ENCODE results near the gene FYCO1. TPM values are rescaled to one million over a fixed set of nuclear protein-coding genes. Genes with fewer than 3 reads are reported as not detected.

Gene FYCO1
- total and polyA plus RNA-seq, 10 of the 15 experiments (the other 5 are each of a cell fraction or from before 2014, with no cell fraction given), result 1.5 to 8.4 (median 6.5) TPM

DNA sequence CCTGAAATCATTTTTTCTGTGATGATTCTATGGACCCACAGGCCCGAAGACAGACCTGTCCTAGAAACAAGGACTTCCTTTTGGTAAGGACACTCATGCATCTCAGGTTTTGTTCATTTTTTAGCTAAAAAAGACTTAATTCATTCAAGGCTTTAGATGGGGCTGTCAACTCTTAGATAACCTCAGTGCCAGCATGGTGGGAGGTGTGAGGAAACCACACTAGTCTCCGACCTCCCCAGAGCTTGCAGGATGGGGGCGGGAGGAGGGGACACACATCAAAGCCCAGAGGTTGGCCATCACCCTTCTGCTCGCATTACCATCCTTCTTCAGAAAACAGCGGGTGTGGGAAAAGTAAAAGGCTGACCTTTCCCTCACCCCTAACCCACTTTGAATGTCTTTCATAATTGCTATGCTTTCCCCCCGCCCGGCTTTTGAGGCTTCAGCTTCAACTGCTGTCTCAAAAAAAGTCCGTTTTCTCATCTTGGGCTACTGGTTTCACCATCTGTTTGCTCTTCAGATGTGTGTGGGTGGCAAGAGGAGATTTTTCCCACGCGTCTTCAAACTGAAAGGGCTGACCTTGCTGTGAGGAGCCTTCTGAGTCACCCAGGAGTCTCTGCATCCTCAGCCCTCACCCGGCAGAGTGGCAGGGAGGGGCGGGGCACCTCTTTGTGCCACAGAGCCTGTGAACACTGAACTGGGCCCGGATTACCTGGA, 79.9 kb downstream of the FYCO1 start:
- ChIA-PET CTCF (interaction anchor here (0.6 to 1.7 kb wide), 15 partner anchors 11 to 224 kb away, joined by 3 to 6 read pairs (median 3); partner anchors contain the start of gene CCR9), SMC1A (ENCODE audit: uncharacterized antibody, unreplicated experiment) (interaction anchor here (0.6 to 2.8 kb wide), 19 partner anchors 8 to 454 kb away, joined by 3 to 18 read pairs (median 4); no protein-coding TSS in a partner anchor), POLR2A (interaction anchor here (0.6 to 3.5 kb wide), 14 partner anchors 8 to 380 kb away, joined by 3 to 23 read pairs (median 4); no protein-coding TSS in a partner anchor), RAD21 (ENCODE audit: unreplicated experiment) (interaction anchor here (0.6 to 11.1 kb wide), 21 partner anchors 11 to 225 kb away, joined by 3 to 169 read pairs (median 4); partner anchors contain the start of genes CCR9 and LZTFL1)
- H3K4me1 ChIP-seq (ENCODE audit: control insufficient read depth, insufficient read depth, low read length), result peaks cover 29% of the 10 kb centered on the region
- in situ Hi-C loops (cut with MboI) (no loop called here), intact Hi-C loops (cut with micrococcal nuclease; ENCODE audit: unreplicated experiment) (loop anchor here (1.0 kb wide), 3 partner anchors 14 to 50 kb away; no protein-coding TSS in a partner anchor)
- no peaks in the 10 kb centered on the region; the same call in 2 of the 3 replicates for H3K9me3 ChIP-seq (replicated peaks; ENCODE audit: control insufficient read depth, insufficient read depth, low read length)
- H2AFZ ChIP-seq (ENCODE audit: control insufficient read depth, low read depth, low read length), result no peak overlapping the region
- peak; percentile 98 for DNase-seq (ENCODE audit: low read depth, low spot score)
- H3K27me3 ChIP-seq (replicated peaks in 1 of 2; ENCODE audit: control insufficient read depth in 2 of 2, insufficient read depth in 2 of 2, low read length in 1 of 2), result no peaks in the 10 kb centered on the region; a peak in 1 of 4 replicates
- no TSS peak for BruUV-seq (replicated peaks)
- no peaks in the 10 kb centered on the region for H3K79me2 ChIP-seq (ENCODE audit: control insufficient read depth, insufficient read depth, low read length)
- WGBS (ENCODE audit: insufficient coverage, insufficient replicate concordance, low lambda C conversion rate, missing lambda C conversion rate), result 1% methylated on average over 13 of the region's 13 CpGs
- peak overlapping the region; percentile 74 for H3K27ac ChIP-seq (ENCODE audit: control insufficient read depth, insufficient read depth)
- H3K4me3 ChIP-seq, result peak overlapping the region; percentile 40; the same call in 1 of the 2 replicates
- ATAC-seq, result peak; percentile 92
- no peaks in the 10 kb centered on the region for H4K20me1 ChIP-seq (ENCODE audit: control insufficient read depth, insufficient read depth)
- peak overlapping the region; percentile 46 for H3K4me2 ChIP-seq (ENCODE audit: control insufficient read depth, insufficient read depth)
- peak; percentile 97 for FAIRE-seq
- peak overlapping the region; percentile 41 for H3K9ac ChIP-seq (ENCODE audit: control insufficient read depth, insufficient read depth, low read length)
- H3K36me3 ChIP-seq (ENCODE audit: control insufficient read depth in 2 of 2, insufficient read depth in 2 of 2, low read length in 1 of 2), result no peaks in the 10 kb centered on the region
- TF ChIP-seq ZNF207 (IDR thresholded peaks at IDR 0.05; ENCODE audit: borderline replicate concordance) (peak; percentile 40; the same call in 1 of the 2 replicates), MTA3 (IDR thresholded peaks at IDR 0.05; ENCODE audit: borderline replicate concordance, low read length) (peak; percentile 97), BHLHE40 (IDR thresholded peaks at IDR 0.05; ENCODE audit: borderline replicate concordance in 1 of 2, low read depth in 2 of 2, low read length in 1 of 2) (peak; percentile 68 to 77), CREM (IDR thresholded peaks at IDR 0.05; ENCODE audit: low read depth) (peak; percentile 84), CEBPB (IDR thresholded peaks at IDR 0.05; ENCODE audit: borderline replicate concordance in 1 of 2, low read depth in 2 of 2, low read length in 2 of 2) (no peak; a peak in 1 of 4 replicates), NR2C1 (IDR thresholded peaks at IDR 0.05) (peak; percentile 9; the same call in 1 of the 2 replicates), SIX5 (IDR thresholded peaks at IDR 0.05; ENCODE audit: low read depth, low read length, severe bottlenecking) (no peak)
- TF ChIP-seq, protein P1, sequence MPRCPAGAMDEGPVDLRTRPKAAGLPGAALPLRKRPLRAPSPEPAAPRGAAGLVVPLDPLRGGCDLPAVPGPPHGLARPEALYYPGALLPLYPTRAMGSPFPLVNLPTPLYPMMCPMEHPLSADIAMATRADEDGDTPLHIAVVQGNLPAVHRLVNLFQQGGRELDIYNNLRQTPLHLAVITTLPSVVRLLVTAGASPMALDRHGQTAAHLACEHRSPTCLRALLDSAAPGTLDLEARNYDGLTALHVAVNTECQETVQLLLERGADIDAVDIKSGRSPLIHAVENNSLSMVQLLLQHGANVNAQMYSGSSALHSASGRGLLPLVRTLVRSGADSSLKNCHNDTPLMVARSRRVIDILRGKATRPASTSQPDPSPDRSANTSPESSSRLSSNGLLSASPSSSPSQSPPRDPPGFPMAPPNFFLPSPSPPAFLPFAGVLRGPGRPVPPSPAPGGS (IDR thresholded peaks at IDR 0.05; ENCODE audit: borderline replicate concordance, insufficient read depth, low read depth, low read length, poor library complexity, severe bottlenecking), result peak; percentile 100
- TF ChIP-seq, protein P2, sequence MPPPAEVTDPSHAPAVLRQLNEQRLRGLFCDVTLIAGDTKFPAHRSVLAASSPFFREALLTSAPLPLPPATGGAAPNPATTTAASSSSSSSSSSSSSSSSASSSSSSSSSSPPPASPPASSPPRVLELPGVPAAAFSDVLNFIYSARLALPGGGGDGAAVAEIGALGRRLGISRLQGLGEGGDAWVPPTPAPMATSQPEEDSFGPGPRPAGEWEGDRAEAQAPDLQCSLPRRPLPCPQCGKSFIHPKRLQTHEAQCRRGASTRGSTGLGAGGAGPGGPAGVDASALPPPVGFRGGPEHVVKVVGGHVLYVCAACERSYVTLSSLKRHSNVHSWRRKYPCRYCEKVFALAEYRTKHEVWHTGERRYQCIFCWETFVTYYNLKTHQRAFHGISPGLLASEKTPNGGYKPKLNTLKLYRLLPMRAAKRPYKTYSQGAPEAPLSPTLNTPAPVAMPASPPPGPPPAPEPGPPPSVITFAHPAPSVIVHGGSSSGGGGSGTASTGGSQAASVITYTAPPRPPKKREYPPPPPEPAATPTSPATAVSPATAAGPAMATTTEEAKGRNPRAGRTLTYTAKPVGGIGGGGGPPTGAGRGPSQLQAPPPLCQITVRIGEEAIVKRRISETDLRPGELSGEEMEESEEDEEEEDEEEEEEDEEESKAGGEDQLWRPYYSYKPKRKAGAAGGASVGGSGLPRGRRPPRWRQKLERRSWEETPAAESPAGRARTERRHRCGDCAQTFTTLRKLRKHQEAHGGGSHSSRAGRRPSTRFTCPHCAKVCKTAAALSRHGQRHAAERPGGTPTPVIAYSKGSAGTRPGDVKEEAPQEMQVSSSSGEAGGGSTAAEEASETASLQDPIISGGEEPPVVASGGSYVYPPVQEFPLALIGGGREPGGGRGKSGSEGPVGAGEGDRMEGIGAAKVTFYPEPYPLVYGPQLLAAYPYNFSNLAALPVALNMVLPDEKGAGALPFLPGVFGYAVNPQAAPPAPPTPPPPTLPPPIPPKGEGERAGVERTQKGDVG (CRISPR knock-in tag; IDR thresholded peaks at IDR 0.05), result no peak
- TF ChIP-seq, protein P3, sequence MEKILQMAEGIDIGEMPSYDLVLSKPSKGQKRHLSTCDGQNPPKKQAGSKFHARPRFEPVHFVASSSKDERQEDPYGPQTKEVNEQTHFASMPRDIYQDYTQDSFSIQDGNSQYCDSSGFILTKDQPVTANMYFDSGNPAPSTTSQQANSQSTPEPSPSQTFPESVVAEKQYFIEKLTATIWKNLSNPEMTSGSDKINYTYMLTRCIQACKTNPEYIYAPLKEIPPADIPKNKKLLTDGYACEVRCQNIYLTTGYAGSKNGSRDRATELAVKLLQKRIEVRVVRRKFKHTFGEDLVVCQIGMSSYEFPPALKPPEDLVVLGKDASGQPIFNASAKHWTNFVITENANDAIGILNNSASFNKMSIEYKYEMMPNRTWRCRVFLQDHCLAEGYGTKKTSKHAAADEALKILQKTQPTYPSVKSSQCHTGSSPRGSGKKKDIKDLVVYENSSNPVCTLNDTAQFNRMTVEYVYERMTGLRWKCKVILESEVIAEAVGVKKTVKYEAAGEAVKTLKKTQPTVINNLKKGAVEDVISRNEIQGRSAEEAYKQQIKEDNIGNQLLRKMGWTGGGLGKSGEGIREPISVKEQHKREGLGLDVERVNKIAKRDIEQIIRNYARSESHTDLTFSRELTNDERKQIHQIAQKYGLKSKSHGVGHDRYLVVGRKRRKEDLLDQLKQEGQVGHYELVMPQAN (conservative IDR thresholded peaks at IDR 0.05), result peak; percentile 41
- TF ChIP-seq, protein P4, sequence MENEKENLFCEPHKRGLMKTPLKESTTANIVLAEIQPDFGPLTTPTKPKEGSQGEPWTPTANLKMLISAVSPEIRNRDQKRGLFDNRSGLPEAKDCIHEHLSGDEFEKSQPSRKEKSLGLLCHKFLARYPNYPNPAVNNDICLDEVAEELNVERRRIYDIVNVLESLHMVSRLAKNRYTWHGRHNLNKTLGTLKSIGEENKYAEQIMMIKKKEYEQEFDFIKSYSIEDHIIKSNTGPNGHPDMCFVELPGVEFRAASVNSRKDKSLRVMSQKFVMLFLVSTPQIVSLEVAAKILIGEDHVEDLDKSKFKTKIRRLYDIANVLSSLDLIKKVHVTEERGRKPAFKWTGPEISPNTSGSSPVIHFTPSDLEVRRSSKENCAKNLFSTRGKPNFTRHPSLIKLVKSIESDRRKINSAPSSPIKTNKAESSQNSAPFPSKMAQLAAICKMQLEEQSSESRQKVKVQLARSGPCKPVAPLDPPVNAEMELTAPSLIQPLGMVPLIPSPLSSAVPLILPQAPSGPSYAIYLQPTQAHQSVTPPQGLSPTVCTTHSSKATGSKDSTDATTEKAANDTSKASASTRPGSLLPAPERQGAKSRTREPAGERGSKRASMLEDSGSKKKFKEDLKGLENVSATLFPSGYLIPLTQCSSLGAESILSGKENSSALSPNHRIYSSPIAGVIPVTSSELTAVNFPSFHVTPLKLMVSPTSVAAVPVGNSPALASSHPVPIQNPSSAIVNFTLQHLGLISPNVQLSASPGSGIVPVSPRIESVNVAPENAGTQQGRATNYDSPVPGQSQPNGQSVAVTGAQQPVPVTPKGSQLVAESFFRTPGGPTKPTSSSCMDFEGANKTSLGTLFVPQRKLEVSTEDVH (IDR thresholded peaks at IDR 0.05; ENCODE audit: low read depth, partially characterized antibody), result no peak

All from GM12878 (cell line).